Uterus (tissue), 4 donors: ENCODE measurements around the gene PPM1A. TPM values are rescaled to one million over a fixed set of nuclear protein-coding genes. Genes with fewer than 3 reads are reported as not detected.

Experiments
- DNase-seq, 2 donors: peaks; one replicate each; pipeline ENCODE4 v3.0.0-alpha.2; 2019 to 2020
- H3K27ac ChIP-seq, 2 donors: fragments of 200-600 bp; sonication (generic); 1 replicate in 1 of 2; 2 replicates in 1 of 2; pipeline ENCODE4 v1.5.1; 2016 to 2018
- H3K27me3 ChIP-seq, 2 donors: fragments of 200-600 bp; sonication (generic); one replicate each; pipeline ENCODE4 v1.5.1; 2018 to 2019; ENCODE audit warnings: control low read depth in 1 of 2
- H3K36me3 ChIP-seq, 2 donors: fragments of 200-600 bp; sonication (generic); one replicate each; pipeline ENCODE4 v1.5.1; 2019; ENCODE audit warnings: control low read depth in 1 of 2
- H3K4me1 ChIP-seq, 2 donors: fragments of 200-600 bp; sonication (generic); one replicate each; pipeline ENCODE4 v1.5.1; 2018 to 2019; ENCODE audit warnings: control low read depth in 1 of 2
- H3K4me3 ChIP-seq, 2 donors: fragments of 200-600 bp; sonication (generic); 1 replicate in 1 of 2; 2 replicates in 1 of 2; pipeline ENCODE4 v1.5.1; 2018 to 2019; ENCODE audit warnings: mild to moderate bottlenecking in 1 of 2
- H3K9me3 ChIP-seq, 2 donors: fragments of 200-600 bp; sonication (generic); one replicate each; pipeline ENCODE4 v1.5.1; 2019; ENCODE audit warnings: control low read depth in 1 of 2
- POLR2A ChIP-seq, 2 donors: fragments of 450-650 bp; IDR thresholded peaks; one replicate each; pipeline ENCODE4 v1.6.1; 2016; ENCODE audit warnings: antibody characterized with exemption in 2 of 2, mild to moderate bottlenecking in 1 of 2, moderate library complexity in 1 of 2
- intact Hi-C: fragments of 100-400 bp; cut with DNase I; formaldehyde crosslinking; loops from one replicate; pipeline ENCODE4 v1.15.1; 2023; ENCODE audit warnings: low total_unique reads
- total RNA-seq, 4 donors: library from RNA; depleted of rRNA in 3 of 4; stranded (reverse); fragments of >200 nt in 3 of 4; gene quantifications; one replicate each; pipeline versions ENCODE4 v1.1.0 to v1.2.4, GENCODE V29; 2014 to 2023
- TF ChIP-seq, protein P1 (sequence below), 4 experiments: fragments of 200-600 bp in 2 of 4; fragments of 450-650 bp in 2 of 4; sonication (generic) in 2 of 4; IDR thresholded peaks; one replicate each; pipeline ENCODE4 v1.5.1; 2016 to 2019; ENCODE audit warnings: antibody characterized with exemption in 4 of 4, mild to moderate bottlenecking in 2 of 4, moderate library complexity in 1 of 4
- donor health status: DM: yes; HTN: yes; CAD: no.

PPM1A gene
- total RNA-seq, 4 donors from 2014 or later: 32.0 to 77.1 (median 52.8) TPM

- H3K4me1 ChIP-seq: no peaks in the 10 kb centered on the region
- TF ChIP-seq, protein P1, sequence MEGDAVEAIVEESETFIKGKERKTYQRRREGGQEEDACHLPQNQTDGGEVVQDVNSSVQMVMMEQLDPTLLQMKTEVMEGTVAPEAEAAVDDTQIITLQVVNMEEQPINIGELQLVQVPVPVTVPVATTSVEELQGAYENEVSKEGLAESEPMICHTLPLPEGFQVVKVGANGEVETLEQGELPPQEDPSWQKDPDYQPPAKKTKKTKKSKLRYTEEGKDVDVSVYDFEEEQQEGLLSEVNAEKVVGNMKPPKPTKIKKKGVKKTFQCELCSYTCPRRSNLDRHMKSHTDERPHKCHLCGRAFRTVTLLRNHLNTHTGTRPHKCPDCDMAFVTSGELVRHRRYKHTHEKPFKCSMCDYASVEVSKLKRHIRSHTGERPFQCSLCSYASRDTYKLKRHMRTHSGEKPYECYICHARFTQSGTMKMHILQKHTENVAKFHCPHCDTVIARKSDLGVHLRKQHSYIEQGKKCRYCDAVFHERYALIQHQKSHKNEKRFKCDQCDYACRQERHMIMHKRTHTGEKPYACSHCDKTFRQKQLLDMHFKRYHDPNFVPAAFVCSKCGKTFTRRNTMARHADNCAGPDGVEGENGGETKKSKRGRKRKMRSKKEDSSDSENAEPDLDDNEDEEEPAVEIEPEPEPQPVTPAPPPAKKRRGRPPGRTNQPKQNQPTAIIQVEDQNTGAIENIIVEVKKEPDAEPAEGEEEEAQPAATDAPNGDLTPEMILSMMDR (IDR thresholded peaks at IDR 0.05): no peak
- no peak for TF ChIP-seq POLR2A (IDR thresholded peaks at IDR 0.05)
- no peak for DNase-seq
- no peaks in the 10 kb centered on the region for H3K36me3 ChIP-seq
- intact Hi-C loops: no loop called here
- no peak overlapping the region for H3K4me3 ChIP-seq
- H3K9me3 ChIP-seq: no peaks in the 10 kb centered on the region
- no peak overlapping the region for H3K27ac ChIP-seq
- no peaks in the 10 kb centered on the region for H3K27me3 ChIP-seq
Observed at GRCh38 chr14:60227291-60227690, 21.7 kb upstream of the PPM1A start.

GRCh38 chr14:60229614-60230013 is 19.4 kb upstream of the PPM1A start:
- Histone ChIP-seq H3K4me1 (no peaks in the 10 kb centered on the region), H3K27ac (no peak overlapping the region), H3K36me3 (no peaks in the 10 kb centered on the region), H3K27me3 (no peaks in the 10 kb centered on the region), H3K4me3 (no peak overlapping the region), H3K9me3 (no peaks in the 10 kb centered on the region)
- intact Hi-C loops: no loop called here
- no peak for DNase-seq
- TF ChIP-seq, protein P1 (IDR thresholded peaks at IDR 0.05): no peak
- no peak for TF ChIP-seq POLR2A (IDR thresholded peaks at IDR 0.05)

GRCh38 chr14:60232185-60232584 is 16.8 kb upstream of the PPM1A start:
- Histone ChIP-seq H3K9me3 (no peaks in the 10 kb centered on the region), H3K4me1 (no peaks in the 10 kb centered on the region), H3K4me3 (no peak overlapping the region), H3K27ac (no peak overlapping the region), H3K27me3 (no peaks in the 10 kb centered on the region), H3K36me3 (no peaks in the 10 kb centered on the region)
- no peak for DNase-seq
- intact Hi-C loops: no loop called here
- no peak for TF ChIP-seq POLR2A (IDR thresholded peaks at IDR 0.05)
- TF ChIP-seq, protein P1 (IDR thresholded peaks at IDR 0.05): no peak

DNA sequence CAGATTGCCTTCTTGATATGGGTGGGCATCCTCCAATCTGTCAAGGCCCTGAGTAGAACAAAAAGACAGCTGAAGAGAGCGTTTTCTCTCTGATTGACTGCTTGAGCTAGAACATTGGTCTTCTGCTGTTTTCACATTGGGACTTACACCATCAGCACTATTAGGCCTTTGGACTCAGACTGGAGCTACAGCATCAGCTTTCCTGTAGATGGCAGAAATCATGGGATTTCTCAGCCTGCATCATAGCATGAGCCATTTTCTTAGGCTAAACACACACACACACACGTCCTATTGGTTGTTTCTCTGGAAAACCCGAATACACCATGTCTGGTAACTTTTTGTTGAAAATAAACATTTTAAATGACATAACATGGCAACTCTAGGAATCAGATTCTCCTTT is 15.8 kb upstream of the PPM1A start:
- H3K27me3 ChIP-seq: no peaks in the 10 kb centered on the region

GRCh38 chr14:60233891-60234290 is 15.1 kb upstream of the PPM1A start:
- Histone ChIP-seq H3K36me3 (no peaks in the 10 kb centered on the region), H3K4me3 (no peak overlapping the region), H3K9me3 (no peaks in the 10 kb centered on the region), H3K27me3 (no peaks in the 10 kb centered on the region), H3K4me1 (no peaks in the 10 kb centered on the region), H3K27ac (no peak overlapping the region)
- TF ChIP-seq POLR2A (IDR thresholded peaks at IDR 0.05): no peak
- TF ChIP-seq, protein P1 (IDR thresholded peaks at IDR 0.05): no peak
- intact Hi-C loops: no loop called here
- no peak for DNase-seq

More for the DNA sequence above, 15.8 kb upstream of the PPM1A start:
- no peak for DNase-seq
- Histone ChIP-seq H3K4me3 (no peak overlapping the region), H3K4me1 (no peaks in the 10 kb centered on the region), H3K36me3 (no peaks in the 10 kb centered on the region), H3K27ac (no peak overlapping the region), H3K9me3 (no peaks in the 10 kb centered on the region)
- TF ChIP-seq, protein P1 (IDR thresholded peaks at IDR 0.05): no peak
- no peak for TF ChIP-seq POLR2A (IDR thresholded peaks at IDR 0.05)
- intact Hi-C loops: no loop called here
